HepG2 (cell line): ENCODE data around the gene BCL11B. TPM values are rescaled to one million over a fixed set of nuclear protein-coding genes. Genes with fewer than 3 reads are reported as not detected.

Source experiments
- ATAC-seq: fragments of 200-7000 bp; cut with Tn5 transposase; 3 replicates; pipeline ENCODE4 v1.9.1; 2020; ENCODE audit warnings: mild to moderate bottlenecking, moderate library complexity
- BruUV-seq: library from RNA; stranded (reverse); fragments of 400-500 nt; replicated peaks from 2 replicates; lab custom pipeline; 2021; lab: Mats Ljungman, UMichigan
- CTCF ChIA-PET: fragments of 300-600 bp; formaldehyde crosslinking; extraction: SDS; loops from one replicate; lab custom pipeline; 2021; ENCODE audit warnings: low total read pairs, inconsistent platforms, low intra/inter-chr PET ratio; lab: Yijun Ruan, JAX
- POLR2A ChIA-PET: fragments of 350-600 bp; sonication (Branson Sonifier 250); formaldehyde crosslinking; loops from one replicate; lab custom pipeline; 2020; ENCODE audit warnings: antibody characterized with exemption, inconsistent platforms; lab: Yijun Ruan, JAX
- DNase-seq: peaks from one replicate; pipeline ENCODE4 v3.0.0-alpha.2; 2015; ENCODE audit warnings: low spot score
- FAIRE-seq: peaks from 3 replicates; lab custom pipeline; 2011; peaks lifted over from hg19 to GRCh38; lab: Jason Lieb, UNC
- H2AFZ ChIP-seq: one replicate; pipeline ENCODE4 v1.6.1; 2011; ENCODE audit warnings: low read length, inconsistent platforms
- H3K27ac ChIP-seq: fragments of 300-600 bp; 3 replicates; pipeline ENCODE4 v1.8.0; 2011; ENCODE audit warnings: mixed run types, mild to moderate bottlenecking, mixed read lengths, low read length, inconsistent platforms; ENCODE audit not compliant: insufficient read depth; ENCODE audit errors: extremely low read length
- H3K27me3 ChIP-seq, 2 experiments: fragments of 200-600 bp in 1 of 2; 2 replicates in 1 of 2; 3 replicates in 1 of 2; pipeline versions ENCODE4 v1.6.0 to v1.8.0; 2011; ENCODE audit warnings: low read length in 2 of 2, mild to moderate bottlenecking in 2 of 2, moderate library complexity in 2 of 2, inconsistent platforms in 1 of 2; ENCODE audit not compliant: insufficient read depth in 2 of 2, control insufficient read depth in 1 of 2
- H3K36me3 ChIP-seq, 2 experiments: fragments of 200-600 bp in 1 of 2; replicated peaks in 1 of 2; 2 replicates in 1 of 2; 3 replicates in 1 of 2; pipeline versions ENCODE4 v1.5.1 to v1.8.0; 2011; ENCODE audit warnings: low read length in 2 of 2, inconsistent platforms in 1 of 2; ENCODE audit not compliant: insufficient read depth in 2 of 2, control insufficient read depth in 1 of 2
- H3K4me1 ChIP-seq: 2 replicates; pipeline ENCODE4 v1.5.1; 2012; ENCODE audit warnings: low read length, inconsistent platforms; ENCODE audit not compliant: insufficient read depth
- H3K4me2 ChIP-seq: 2 replicates; pipeline ENCODE4 v1.6.0; 2011; ENCODE audit warnings: low read depth, low read length, inconsistent platforms
- H3K4me3 ChIP-seq, 3 experiments: fragments of 200-600 bp in 1 of 3; sonication (generic), shearing (Covaris generic) in 1 of 3; replicated peaks in 1 of 3; 2 replicates each; pipeline ENCODE4 v1.5.1; 2011 to 2016; ENCODE audit warnings: low read length in 3 of 3, inconsistent platforms in 2 of 3, low read depth in 2 of 3, mild to moderate bottlenecking in 2 of 3, control low read depth in 1 of 3, mixed read lengths in 1 of 3; ENCODE audit not compliant: insufficient read depth in 1 of 3
- H3K79me2 ChIP-seq: one replicate; pipeline ENCODE4 v1.6.1; 2011; ENCODE audit warnings: low read length, inconsistent platforms; ENCODE audit not compliant: insufficient read depth
- H3K9ac ChIP-seq: 2 replicates; pipeline ENCODE4 v1.6.0; 2011; ENCODE audit warnings: mild to moderate bottlenecking, low read depth, low read length, inconsistent platforms; ENCODE audit not compliant: insufficient read depth
- H3K9me3 ChIP-seq: 2 replicates; pipeline ENCODE4 v1.5.1; 2012; ENCODE audit warnings: mild to moderate bottlenecking, low read length
- H4K20me1 ChIP-seq: 2 replicates; pipeline ENCODE4 v1.6.0; 2011; ENCODE audit warnings: inconsistent platforms, mild to moderate bottlenecking, low read length, moderate library complexity; ENCODE audit not compliant: insufficient read depth
- AKAP8 ChIP-seq: sonication (generic); formaldehyde crosslinking; IDR thresholded peaks from 2 replicates; pipeline ENCODE4 v1.5.1; 2020; ENCODE audit warnings: mild to moderate bottlenecking, missing genetic modification reagents
- BRD4 ChIP-seq: sonication (generic); formaldehyde crosslinking; IDR thresholded peaks from 2 replicates; pipeline ENCODE4 v1.4.0; 2020; ENCODE audit warnings: missing genetic modification reagents
- FLYWCH1 ChIP-seq: sonication (generic); formaldehyde crosslinking; IDR thresholded peaks from 2 replicates; pipeline ENCODE4 v1.8.1; 2023; ENCODE audit warnings: mild to moderate bottlenecking, missing genetic modification reagents
- GATAD2A ChIP-seq: IDR thresholded peaks from 2 replicates; pipeline ENCODE4 v1.6.1; 2016
- HNRNPLL ChIP-seq: fragments of 200-400 bp; formaldehyde crosslinking; IDR thresholded peaks from 2 replicates; pipeline ENCODE4 v1.6.1; 2017; ENCODE audit warnings: mild to moderate bottlenecking, low read depth, low read length; ENCODE audit not compliant: poor library complexity, severe bottlenecking
- KDM5A ChIP-seq: fragments of 200-600 bp; sonication (generic); IDR thresholded peaks from 2 replicates; pipeline ENCODE4 v1.7.0; 2018; ENCODE audit warnings: antibody characterized with exemption, mild to moderate bottlenecking, low read length, borderline replicate concordance
- RXRA ChIP-seq: sonication (generic); formaldehyde crosslinking; IDR thresholded peaks from 2 replicates; pipeline ENCODE4 v1.5.1; 2020; ENCODE audit warnings: missing genetic modification reagents
- SIX1 ChIP-seq: sonication (generic); formaldehyde crosslinking; IDR thresholded peaks from 2 replicates; pipeline ENCODE4 v1.4.0; 2020; ENCODE audit warnings: missing genetic modification reagents, borderline replicate concordance
- SMAD9 ChIP-seq: sonication (generic); formaldehyde crosslinking; IDR thresholded peaks from 2 replicates; pipeline ENCODE4 v1.5.1; 2020; ENCODE audit warnings: mild to moderate bottlenecking, missing genetic modification reagents
- STAT6 ChIP-seq: sonication (generic); formaldehyde crosslinking; IDR thresholded peaks from 2 replicates; pipeline ENCODE4 v1.4.0; 2020; ENCODE audit warnings: missing genetic modification reagents, mild to moderate bottlenecking, borderline replicate concordance
- ZFP41 ChIP-seq: sonication (generic); formaldehyde crosslinking; IDR thresholded peaks from 2 replicates; pipeline ENCODE4 v1.4.0; 2020; ENCODE audit warnings: mild to moderate bottlenecking, missing genetic modification reagents, borderline replicate concordance
- ZMYM3 ChIP-seq: sonication (generic); formaldehyde crosslinking; IDR thresholded peaks from 2 replicates; pipeline ENCODE4 v1.5.1; 2020; ENCODE audit warnings: mild to moderate bottlenecking, missing genetic modification reagents
- ZNF446 ChIP-seq: sonication (generic); formaldehyde crosslinking; IDR thresholded peaks from 2 replicates; pipeline ENCODE4 v1.5.0; 2020; ENCODE audit warnings: mild to moderate bottlenecking, missing genetic modification reagents
- ZNF598 ChIP-seq: sonication (generic); formaldehyde crosslinking; IDR thresholded peaks from 2 replicates; pipeline ENCODE4 v1.5.1; 2020; ENCODE audit warnings: mild to moderate bottlenecking, missing genetic modification reagents, borderline replicate concordance
- ZNF629 ChIP-seq: sonication (generic); formaldehyde crosslinking; conservative IDR thresholded peaks from 2 replicates; pipeline ENCODE4 v1.5.0; 2020; ENCODE audit warnings: missing genetic modification reagents
- ZNF891 ChIP-seq: sonication (generic); formaldehyde crosslinking; IDR thresholded peaks from 2 replicates; pipeline ENCODE4 v1.5.0; 2020; ENCODE audit warnings: mild to moderate bottlenecking, missing genetic modification reagents
- WGBS: methylation state at CpG from one replicate; pipeline ENCODE4 v1.1.6; 2017; ENCODE audit warnings: low lambda C conversion rate; 5-methylcytosine and 5-hydroxymethylcytosine counted together
- in situ Hi-C: cut with HindIII; loops from 2 replicates; pipeline ENCODE4 v1.10.0; 2017; ENCODE audit warnings: low pct_unique_long_range_greater_than_20kb; ENCODE audit not compliant: extremely low pct_ligation_motif_present
- intact Hi-C: fragments of 100-400 bp; cut with micrococcal nuclease; formaldehyde crosslinking; loops from one replicate; pipeline ENCODE4 v1.10.0; 2022; ENCODE audit not compliant: unreplicated experiment
- polyA plus RNA-seq, 8 experiments: library from polyadenylated mRNA; depleted of rRNA in 3 of 8; stranded (reverse) in 7 of 8; unstranded in 1 of 8; fragments of >200 nt; fragmentation: Illumina TruSeq in 4 of 8; extraction: Trizol in 4 of 8; gene quantifications; 2 replicates each; pipeline versions ENCODE4 v1.2.1 to v1.2.3, GENCODE V29; 2011 to 2016; ENCODE audit warnings: low read depth in 4 of 8, missing spikeins in 1 of 8, mixed read lengths in 1 of 8; ENCODE audit not compliant: insufficient read depth in 1 of 8
- total RNA-seq, 5 experiments: library from RNA; depleted of rRNA; stranded (reverse); fragments of >200 nt; fragmentation: Illumina TruSeq; extraction: Trizol; gene quantifications; 2 replicates each; pipeline ENCODE4 v1.2.3, GENCODE V29; 2016; ENCODE audit warnings: low read depth in 1 of 5
- TF ChIP-seq, protein P1 (sequence below): sonication (generic); formaldehyde crosslinking; IDR thresholded peaks from 2 replicates; pipeline ENCODE4 v1.4.0; 2020; ENCODE audit warnings: missing genetic modification reagents
- TF ChIP-seq, protein P2 (sequence below): sonication (generic); formaldehyde crosslinking; IDR thresholded peaks from 2 replicates; pipeline ENCODE4 v1.9.0; 2021; ENCODE audit warnings: missing genetic modification reagents, mild to moderate bottlenecking, borderline replicate concordance

The BCL11B gene
- total and polyA plus RNA-seq, 2 of the 13 experiments (the other 11 are each of a cell fraction or from before 2014, with no cell fraction given): not detected

DNA sequence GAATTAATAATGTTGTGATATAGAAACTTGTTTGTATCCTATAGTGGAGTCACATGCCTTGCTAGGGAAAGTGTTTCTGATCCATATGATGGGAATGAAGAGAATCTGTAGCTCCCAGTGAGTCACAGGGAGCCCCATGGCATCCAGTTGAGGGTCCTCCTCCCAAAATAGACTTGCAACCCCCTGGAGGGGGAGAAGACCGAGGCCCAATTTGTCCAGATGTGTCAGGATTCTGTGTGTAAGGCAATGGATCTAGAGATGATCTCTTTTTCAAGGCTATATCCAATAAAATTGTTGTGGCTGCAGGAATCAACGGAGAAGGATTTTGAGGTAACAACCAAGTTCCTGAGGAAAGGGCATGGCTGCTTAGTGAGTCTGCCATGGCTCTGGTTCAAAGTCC is 121.8 kb downstream of the BCL11B start (continued):
- TF ChIP-seq, protein P1, sequence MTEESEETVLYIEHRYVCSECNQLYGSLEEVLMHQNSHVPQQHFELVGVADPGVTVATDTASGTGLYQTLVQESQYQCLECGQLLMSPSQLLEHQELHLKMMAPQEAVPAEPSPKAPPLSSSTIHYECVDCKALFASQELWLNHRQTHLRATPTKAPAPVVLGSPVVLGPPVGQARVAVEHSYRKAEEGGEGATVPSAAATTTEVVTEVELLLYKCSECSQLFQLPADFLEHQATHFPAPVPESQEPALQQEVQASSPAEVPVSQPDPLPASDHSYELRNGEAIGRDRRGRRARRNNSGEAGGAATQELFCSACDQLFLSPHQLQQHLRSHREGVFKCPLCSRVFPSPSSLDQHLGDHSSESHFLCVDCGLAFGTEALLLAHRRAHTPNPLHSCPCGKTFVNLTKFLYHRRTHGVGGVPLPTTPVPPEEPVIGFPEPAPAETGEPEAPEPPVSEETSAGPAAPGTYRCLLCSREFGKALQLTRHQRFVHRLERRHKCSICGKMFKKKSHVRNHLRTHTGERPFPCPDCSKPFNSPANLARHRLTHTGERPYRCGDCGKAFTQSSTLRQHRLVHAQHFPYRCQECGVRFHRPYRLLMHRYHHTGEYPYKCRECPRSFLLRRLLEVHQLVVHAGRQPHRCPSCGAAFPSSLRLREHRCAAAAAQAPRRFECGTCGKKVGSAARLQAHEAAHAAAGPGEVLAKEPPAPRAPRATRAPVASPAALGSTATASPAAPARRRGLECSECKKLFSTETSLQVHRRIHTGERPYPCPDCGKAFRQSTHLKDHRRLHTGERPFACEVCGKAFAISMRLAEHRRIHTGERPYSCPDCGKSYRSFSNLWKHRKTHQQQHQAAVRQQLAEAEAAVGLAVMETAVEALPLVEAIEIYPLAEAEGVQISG (CRISPR knock-in tag): no peak
- TF ChIP-seq ZMYM3: no peak

DNA sequence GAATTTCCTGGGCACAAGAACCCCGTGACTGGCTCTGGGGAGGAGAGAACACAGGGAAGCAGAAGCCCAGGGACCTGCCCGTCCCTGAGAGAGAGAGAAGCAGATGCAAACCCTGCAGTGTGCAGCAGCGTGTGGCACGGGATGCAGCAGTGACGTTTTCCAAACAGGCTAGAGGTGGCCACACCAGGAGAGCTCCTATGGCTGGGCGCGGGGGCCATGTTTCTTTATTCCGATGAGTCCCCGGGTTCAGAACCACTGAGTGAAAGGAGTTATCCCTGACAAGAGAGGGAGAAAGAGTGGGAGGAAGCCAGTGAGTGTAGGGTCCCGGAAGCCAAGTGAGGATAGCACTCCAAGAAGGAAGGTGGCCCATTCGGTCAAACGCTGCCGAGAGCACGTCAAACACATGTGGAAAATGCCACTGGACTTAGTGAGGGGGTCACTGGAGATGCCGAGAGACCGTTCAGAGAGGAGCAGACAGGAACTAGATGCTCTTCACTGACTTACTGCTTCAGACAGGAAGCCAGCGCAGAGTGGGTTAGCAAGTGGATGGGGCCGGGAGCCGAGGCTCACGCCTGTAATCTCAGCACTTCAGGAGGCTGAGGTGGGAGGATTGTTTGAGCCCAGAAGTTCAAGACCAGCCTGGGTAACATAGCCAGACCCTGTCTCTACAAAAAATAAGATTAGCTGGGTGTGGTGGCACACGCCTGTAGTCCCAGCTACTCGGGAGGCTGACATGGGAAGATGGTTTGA is 123.0 kb downstream of the BCL11B start:
- intact Hi-C loops (no loop called here), in situ Hi-C loops (no loop called here)
- Histone ChIP-seq H3K9ac (no peak overlapping the region), H4K20me1 (no peaks in the 10 kb centered on the region), H2AFZ (no peak overlapping the region), H3K9me3 (no peaks in the 10 kb centered on the region), H3K4me1 (no peaks in the 10 kb centered on the region), H3K4me2 (no peak overlapping the region), H3K79me2 (no peaks in the 10 kb centered on the region), H3K4me3 (no peak overlapping the region), H3K27ac (no peak overlapping the region), H3K27me3 (peaks cover 2 to 22% of the 10 kb centered on the region in 2 experiments; a peak in 2 of 5 replicates), H3K36me3 (no peaks in the 10 kb centered on the region)
- BruUV-seq: no TSS peak
- 41% methylated on average over 22 of the region's 22 CpGs for WGBS
- DNase-seq (no peak), FAIRE-seq (no peak), ATAC-seq (no peak)
- ChIA-PET POLR2A (no interaction called here), CTCF (no interaction called here)
- TF ChIP-seq RXRA (CRISPR knock-in tag) (no peak), ZNF598 (CRISPR knock-in tag) (no peak), ZNF629 (CRISPR knock-in tag) (no peak), AKAP8 (no peak), SIX1 (no peak), FLYWCH1 (CRISPR knock-in tag) (no peak), BRD4 (CRISPR knock-in tag) (no peak), GATAD2A (no peak), KDM5A (no peak), STAT6 (no peak), HNRNPLL (no peak), ZNF446 (CRISPR knock-in tag) (no peak), SMAD9 (no peak), ZFP41 (no peak), ZNF891 (CRISPR knock-in tag) (no peak)
- TF ChIP-seq, protein P2, sequence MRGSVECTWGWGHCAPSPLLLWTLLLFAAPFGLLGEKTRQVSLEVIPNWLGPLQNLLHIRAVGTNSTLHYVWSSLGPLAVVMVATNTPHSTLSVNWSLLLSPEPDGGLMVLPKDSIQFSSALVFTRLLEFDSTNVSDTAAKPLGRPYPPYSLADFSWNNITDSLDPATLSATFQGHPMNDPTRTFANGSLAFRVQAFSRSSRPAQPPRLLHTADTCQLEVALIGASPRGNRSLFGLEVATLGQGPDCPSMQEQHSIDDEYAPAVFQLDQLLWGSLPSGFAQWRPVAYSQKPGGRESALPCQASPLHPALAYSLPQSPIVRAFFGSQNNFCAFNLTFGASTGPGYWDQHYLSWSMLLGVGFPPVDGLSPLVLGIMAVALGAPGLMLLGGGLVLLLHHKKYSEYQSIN (CRISPR knock-in tag): no peak
